ENCODE measurements around the gene PLAAT2.
"Not testable (repeated sequence)": the region's sequence is repeated elsewhere in the genome, so short reads cannot be mapped to it uniquely, and the experiment has no call there.

PLAAT2 gene

GRCh38 chr11:63530021-63530420 lies 33.2 kb downstream of the PLAAT2 start:
- WGBS, 2 experiments (ENCODE audit: insufficient coverage in 2 of 2) = 86% methylated on average over 2 of the region's 2 CpGs; no CpG with 5 or more reads in 1 of the 2 experiments
- Histone ChIP-seq H3K4me3 (ENCODE audit: extremely low read depth, insufficient read depth, low read length, poor library complexity, severe bottlenecking) (no peak overlapping the region), H3K27ac (ENCODE audit: low read depth, low read length, severe bottlenecking) (no peak overlapping the region), H3K36me3 (ENCODE audit: control insufficient read depth, insufficient read depth, low read length) (no peaks in the 10 kb centered on the region), H3K4me1 (ENCODE audit: control insufficient read depth, insufficient read depth, low read length, poor library complexity, severe bottlenecking) (peaks cover 16% of the 10 kb centered on the region), H3K9me3 (ENCODE audit: control insufficient read depth, low read length) (no peaks in the 10 kb centered on the region)

- not testable (repeated sequence) for H3K9me3 ChIP-seq (ENCODE audit: control insufficient read depth, low read length); H3K27ac ChIP-seq (ENCODE audit: low read depth, low read length, severe bottlenecking); H3K36me3 ChIP-seq (ENCODE audit: control insufficient read depth, insufficient read depth, low read length); H3K4me3 ChIP-seq (ENCODE audit: extremely low read depth, insufficient read depth, low read length, poor library complexity, severe bottlenecking)
- 0 to 56% methylated on average over 2 to 5 of the region's 6 CpGs for WGBS, 2 experiments (ENCODE audit: insufficient coverage in 2 of 2)
- H3K4me1 ChIP-seq (ENCODE audit: control insufficient read depth, insufficient read depth, low read length, poor library complexity, severe bottlenecking) = peaks cover 16% of the 10 kb centered on the region
These were observed 33.8 kb downstream of the PLAAT2 start for GRCh38 chr11:63529373-63529772.

- H3K4me1 ChIP-seq (ENCODE audit: control insufficient read depth, insufficient read depth, low read length, poor library complexity, severe bottlenecking) = peaks cover 16% of the 10 kb centered on the region
- H3K27ac ChIP-seq (ENCODE audit: low read depth, low read length, severe bottlenecking); H3K4me3 ChIP-seq (ENCODE audit: extremely low read depth, insufficient read depth, low read length, poor library complexity, severe bottlenecking): not testable (repeated sequence)
These were observed 34.4 kb downstream of the PLAAT2 start for GRCh38 chr11:63528729-63529278.

GRCh38 chr11:63528156-63528555 lies 35.0 kb downstream of the PLAAT2 start:
- WGBS, 2 experiments (ENCODE audit: insufficient coverage in 2 of 2) = 54% methylated on average over 3 of the region's 11 CpGs; no CpG with 5 or more reads in 1 of the 2 experiments
- not testable (repeated sequence) for H3K36me3 ChIP-seq (ENCODE audit: control insufficient read depth, insufficient read depth, low read length); H3K4me3 ChIP-seq (ENCODE audit: extremely low read depth, insufficient read depth, low read length, poor library complexity, severe bottlenecking); H3K27ac ChIP-seq (ENCODE audit: low read depth, low read length, severe bottlenecking)
- Histone ChIP-seq H3K4me1 (ENCODE audit: control insufficient read depth, insufficient read depth, low read length, poor library complexity, severe bottlenecking) (peaks cover 14% of the 10 kb centered on the region), H3K9me3 (ENCODE audit: control insufficient read depth, low read length) (peaks cover 11% of the 10 kb centered on the region)

More at GRCh38 chr11:63528729-63529278, 34.4 kb downstream of the PLAAT2 start:
- WGBS, 2 experiments (ENCODE audit: insufficient coverage in 2 of 2) = 31 to 35% methylated on average over 1 of the region's 3 CpGs
- not testable (repeated sequence) for H3K9me3 ChIP-seq (ENCODE audit: control insufficient read depth, low read length); H3K36me3 ChIP-seq (ENCODE audit: control insufficient read depth, insufficient read depth, low read length)

GRCh38 chr11:63527667-63528066 lies 35.5 kb downstream of the PLAAT2 start:
- whole genome bisulfite sequencing, 2 experiments (ENCODE audit: insufficient coverage in 2 of 2) = 100% methylated on average over 1 of the region's 2 CpGs
- Histone ChIP-seq H3K4me3 (ENCODE audit: extremely low read depth, insufficient read depth, low read length, poor library complexity, severe bottlenecking) (no peak overlapping the region), H3K27ac (ENCODE audit: low read depth, low read length, severe bottlenecking) (no peak overlapping the region)

GRCh38 chr11:63523151-63523550 lies 40.0 kb downstream of the PLAAT2 start:
- Histone ChIP-seq H3K4me1 (ENCODE audit: control insufficient read depth, insufficient read depth, low read length, poor library complexity, severe bottlenecking) (peaks cover 3% of the 10 kb centered on the region), H3K4me3 (ENCODE audit: extremely low read depth, insufficient read depth, low read length, poor library complexity, severe bottlenecking) (no peak overlapping the region), H3K9me3 (ENCODE audit: control insufficient read depth, low read length) (peaks cover 15% of the 10 kb centered on the region), H3K36me3 (ENCODE audit: control insufficient read depth, insufficient read depth, low read length) (no peaks in the 10 kb centered on the region), H3K27ac (ENCODE audit: low read depth, low read length, severe bottlenecking) (no peak overlapping the region)
- WGBS, 2 experiments (ENCODE audit: insufficient coverage in 2 of 2) = 82 to 97% methylated on average over 4 to 5 of the region's 7 CpGs

More at GRCh38 chr11:63527667-63528066, 35.5 kb downstream of the PLAAT2 start:
- peaks cover 9% of the 10 kb centered on the region for H3K4me1 ChIP-seq (ENCODE audit: control insufficient read depth, insufficient read depth, low read length, poor library complexity, severe bottlenecking)
- H3K36me3 ChIP-seq (ENCODE audit: control insufficient read depth, insufficient read depth, low read length) = no peaks in the 10 kb centered on the region
- H3K9me3 ChIP-seq (ENCODE audit: control insufficient read depth, low read length) = peaks cover 15% of the 10 kb centered on the region

- Histone ChIP-seq H3K4me1 (ENCODE audit: control insufficient read depth, insufficient read depth, low read length, poor library complexity, severe bottlenecking) (peaks cover 3% of the 10 kb centered on the region), H3K27ac (ENCODE audit: low read depth, low read length, severe bottlenecking) (no peak overlapping the region)
- WGBS, 2 experiments (ENCODE audit: insufficient coverage in 2 of 2) = 86 to 100% methylated on average over 1 of the region's 2 CpGs
These were observed 41.3 kb downstream of the PLAAT2 start for GRCh38 chr11:63521896-63522295.

GRCh38 chr11:63520606-63521170 lies 42.5 kb downstream of the PLAAT2 start:
- Histone ChIP-seq H3K36me3 (ENCODE audit: control insufficient read depth, insufficient read depth, low read length) (no peaks in the 10 kb centered on the region), H3K4me3 (ENCODE audit: extremely low read depth, insufficient read depth, low read length, poor library complexity, severe bottlenecking) (no peak overlapping the region), H3K4me1 (ENCODE audit: control insufficient read depth, insufficient read depth, low read length, poor library complexity, severe bottlenecking) (peaks cover 3% of the 10 kb centered on the region), H3K27ac (ENCODE audit: low read depth, low read length, severe bottlenecking) (no peak overlapping the region), H3K9me3 (ENCODE audit: control insufficient read depth, low read length) (peaks cover 15% of the 10 kb centered on the region)
- 86 to 100% methylated on average over 3 to 4 of the region's 5 CpGs for WGBS, 2 experiments (ENCODE audit: insufficient coverage in 2 of 2)

More at GRCh38 chr11:63521896-63522295, 41.3 kb downstream of the PLAAT2 start:
- Histone ChIP-seq H3K4me3 (ENCODE audit: extremely low read depth, insufficient read depth, low read length, poor library complexity, severe bottlenecking) (no peak overlapping the region), H3K36me3 (ENCODE audit: control insufficient read depth, insufficient read depth, low read length) (no peaks in the 10 kb centered on the region), H3K9me3 (ENCODE audit: control insufficient read depth, low read length) (peaks cover 15% of the 10 kb centered on the region)

GRCh38 chr11:63518548-63518947 lies 44.6 kb downstream of the PLAAT2 start:
- Histone ChIP-seq H3K4me3 (ENCODE audit: extremely low read depth, insufficient read depth, low read length, poor library complexity, severe bottlenecking) (no peak overlapping the region), H3K27ac (ENCODE audit: low read depth, low read length, severe bottlenecking) (no peak overlapping the region), H3K4me1 (ENCODE audit: control insufficient read depth, insufficient read depth, low read length, poor library complexity, severe bottlenecking) (peaks cover 3% of the 10 kb centered on the region), H3K9me3 (ENCODE audit: control insufficient read depth, low read length) (peaks cover 7% of the 10 kb centered on the region), H3K36me3 (ENCODE audit: control insufficient read depth, insufficient read depth, low read length) (no peaks in the 10 kb centered on the region)
- 100% methylated on average over 1 of the region's 1 CpG; no CpG with 5 or more reads in 1 of the 2 experiments for WGBS, 2 experiments (ENCODE audit: insufficient coverage in 2 of 2)

GRCh38 chr11:63517156-63517555 lies 46.0 kb downstream of the PLAAT2 start:
- Histone ChIP-seq H3K4me3 (ENCODE audit: extremely low read depth, insufficient read depth, low read length, poor library complexity, severe bottlenecking) (no peak overlapping the region), H3K4me1 (ENCODE audit: control insufficient read depth, insufficient read depth, low read length, poor library complexity, severe bottlenecking) (peaks cover 3% of the 10 kb centered on the region), H3K27ac (ENCODE audit: low read depth, low read length, severe bottlenecking) (no peak overlapping the region), H3K36me3 (ENCODE audit: control insufficient read depth, insufficient read depth, low read length) (no peaks in the 10 kb centered on the region), H3K9me3 (ENCODE audit: control insufficient read depth, low read length) (no peaks in the 10 kb centered on the region)
- no CpG with 5 or more reads among the region's 5 CpGs for WGBS, 2 experiments (ENCODE audit: insufficient coverage in 2 of 2)

- Histone ChIP-seq H3K9me3 (ENCODE audit: control insufficient read depth, low read length) (no peaks in the 10 kb centered on the region), H3K4me1 (ENCODE audit: control insufficient read depth, insufficient read depth, low read length, poor library complexity, severe bottlenecking) (peaks cover 6% of the 10 kb centered on the region), H3K27ac (ENCODE audit: low read depth, low read length, severe bottlenecking) (no peak overlapping the region), H3K36me3 (ENCODE audit: control insufficient read depth, insufficient read depth, low read length) (no peaks in the 10 kb centered on the region), H3K4me3 (ENCODE audit: extremely low read depth, insufficient read depth, low read length, poor library complexity, severe bottlenecking) (no peak overlapping the region)
- WGBS, 2 experiments (ENCODE audit: insufficient coverage in 2 of 2) = 84 to 91% methylated on average over 5 to 6 of the region's 6 CpGs
These were observed 47.1 kb downstream of the PLAAT2 start for GRCh38 chr11:63516109-63516508.

Measured in mesodermal cell (in vitro differentiated cells).